ENCODE data around the gene TNFAIP8L1. TPM values are rescaled to one million over a fixed set of nuclear protein-coding genes. Genes with fewer than 3 reads are reported as not detected.

The TNFAIP8L1 gene
- total RNA-seq, 2 donors from 2014 or later: 4.2 to 4.3 TPM

- Histone ChIP-seq H3K27ac (no peak overlapping the region), H3K4me1 (ENCODE audit: control insufficient read depth in 1 of 2, low read depth in 2 of 2) (no peaks in the 10 kb centered on the region), H3K36me3 (peaks cover 67% of the 10 kb centered on the region), H3K9me3 (no peaks in the 10 kb centered on the region), H3K4me3 (no peak overlapping the region), H3K27me3 (replicated peaks; ENCODE audit: insufficient read depth) (no peaks in the 10 kb centered on the region)
- TF ChIP-seq, protein P1, sequence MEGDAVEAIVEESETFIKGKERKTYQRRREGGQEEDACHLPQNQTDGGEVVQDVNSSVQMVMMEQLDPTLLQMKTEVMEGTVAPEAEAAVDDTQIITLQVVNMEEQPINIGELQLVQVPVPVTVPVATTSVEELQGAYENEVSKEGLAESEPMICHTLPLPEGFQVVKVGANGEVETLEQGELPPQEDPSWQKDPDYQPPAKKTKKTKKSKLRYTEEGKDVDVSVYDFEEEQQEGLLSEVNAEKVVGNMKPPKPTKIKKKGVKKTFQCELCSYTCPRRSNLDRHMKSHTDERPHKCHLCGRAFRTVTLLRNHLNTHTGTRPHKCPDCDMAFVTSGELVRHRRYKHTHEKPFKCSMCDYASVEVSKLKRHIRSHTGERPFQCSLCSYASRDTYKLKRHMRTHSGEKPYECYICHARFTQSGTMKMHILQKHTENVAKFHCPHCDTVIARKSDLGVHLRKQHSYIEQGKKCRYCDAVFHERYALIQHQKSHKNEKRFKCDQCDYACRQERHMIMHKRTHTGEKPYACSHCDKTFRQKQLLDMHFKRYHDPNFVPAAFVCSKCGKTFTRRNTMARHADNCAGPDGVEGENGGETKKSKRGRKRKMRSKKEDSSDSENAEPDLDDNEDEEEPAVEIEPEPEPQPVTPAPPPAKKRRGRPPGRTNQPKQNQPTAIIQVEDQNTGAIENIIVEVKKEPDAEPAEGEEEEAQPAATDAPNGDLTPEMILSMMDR (IDR thresholded peaks at IDR 0.05): no peak
- ATAC-seq (ENCODE audit: insufficient number of reproducible peaks, low FRiP score, low read depth): no peak
- DNase-seq (ENCODE audit: low spot score): no peak
These were observed 51.0 kb downstream of the TNFAIP8L1 start for GRCh38 chr19:4690361-4690760.

- TF ChIP-seq, protein P1 (IDR thresholded peaks at IDR 0.05): no peak
- Histone ChIP-seq H3K4me1 (ENCODE audit: control insufficient read depth in 1 of 2, low read depth in 2 of 2) (no peaks in the 10 kb centered on the region), H3K27ac (no peak overlapping the region), H3K4me3 (no peak overlapping the region), H3K36me3 (peaks cover 71% of the 10 kb centered on the region), H3K27me3 (replicated peaks; ENCODE audit: insufficient read depth) (no peaks in the 10 kb centered on the region), H3K9me3 (no peaks in the 10 kb centered on the region)
- ATAC-seq (ENCODE audit: insufficient number of reproducible peaks, low FRiP score, low read depth): no peak
- DNase-seq (ENCODE audit: low spot score): no peak
These were observed 52.1 kb downstream of the TNFAIP8L1 start for GRCh38 chr19:4691373-4691772.

- DNase-seq (ENCODE audit: low spot score) (no peak), ATAC-seq (ENCODE audit: insufficient number of reproducible peaks, low FRiP score, low read depth) (no peak)
- Histone ChIP-seq H3K4me3 (no peak overlapping the region), H3K27me3 (replicated peaks; ENCODE audit: insufficient read depth) (no peaks in the 10 kb centered on the region), H3K27ac (no peak overlapping the region), H3K36me3 (peaks cover 74% of the 10 kb centered on the region), H3K4me1 (ENCODE audit: control insufficient read depth in 1 of 2, low read depth in 2 of 2) (no peaks in the 10 kb centered on the region), H3K9me3 (no peaks in the 10 kb centered on the region)
- TF ChIP-seq, protein P1 (IDR thresholded peaks at IDR 0.05): no peak
These were observed 53.1 kb downstream of the TNFAIP8L1 start for GRCh38 chr19:4692251-4693077.

GRCh38 chr19:4693078-4693350, 53.7 kb downstream of the TNFAIP8L1 start:
- peaks cover 74% of the 10 kb centered on the region for H3K36me3 ChIP-seq

GRCh38 chr19:4693471-4694121, 54.3 kb downstream of the TNFAIP8L1 start:
- Histone ChIP-seq H3K27ac (no peak overlapping the region), H3K4me1 (ENCODE audit: control insufficient read depth in 1 of 2, low read depth in 2 of 2) (no peaks in the 10 kb centered on the region), H3K4me3 (no peak overlapping the region), H3K27me3 (replicated peaks; ENCODE audit: insufficient read depth) (no peaks in the 10 kb centered on the region), H3K9me3 (no peaks in the 10 kb centered on the region), H3K36me3 (peaks cover 74% of the 10 kb centered on the region)
- DNase-seq (ENCODE audit: low spot score): no peak
- TF ChIP-seq, protein P1 (IDR thresholded peaks at IDR 0.05): no peak
- ATAC-seq (ENCODE audit: insufficient number of reproducible peaks, low FRiP score, low read depth): no peak

More at GRCh38 chr19:4693078-4693350, 53.7 kb downstream of the TNFAIP8L1 start:
- TF ChIP-seq, protein P1 (IDR thresholded peaks at IDR 0.05): no peak
- Histone ChIP-seq H3K4me3 (no peak overlapping the region), H3K4me1 (ENCODE audit: control insufficient read depth in 1 of 2, low read depth in 2 of 2) (no peaks in the 10 kb centered on the region), H3K9me3 (no peaks in the 10 kb centered on the region), H3K27ac (no peak overlapping the region), H3K27me3 (replicated peaks; ENCODE audit: insufficient read depth) (no peaks in the 10 kb centered on the region)
- DNase-seq (ENCODE audit: low spot score): no peak
- ATAC-seq (ENCODE audit: insufficient number of reproducible peaks, low FRiP score, low read depth): no peak

Data from thoracic aorta (tissue), 2 donors.